Fibroblast of upper back skin (primary cell): Measurements from ENCODE around the gene GJD2.
A peak's percentile ranks its signal among the peaks of the same experiment; 100 is the strongest.

Experiments
- DNase-seq: peaks from one replicate; pipeline ENCODE4 v3.0.0-alpha.2; 2013

GJD2 gene

GRCh38 chr15:34721802-34722438 is 32.9 kb downstream of the GJD2 start:
- DNase-seq: peak; percentile 50

- DNase-seq: no peak
Observed at GRCh38 chr15:34721157-34721801, 33.5 kb downstream of the GJD2 start.

- DNase-seq: no peak
Observed at GRCh38 chr15:34719695-34720094, 35.1 kb downstream of the GJD2 start.

GRCh38 chr15:34718681-34719665 is 35.8 kb downstream of the GJD2 start:
- DNase-seq: peak; percentile 2

GRCh38 chr15:34717729-34718128 is 37.1 kb downstream of the GJD2 start:
- DNase-seq: no peak

- no peak for DNase-seq
Observed at GRCh38 chr15:34716111-34716510, 38.7 kb downstream of the GJD2 start.

- DNase-seq: no peak
Observed at GRCh38 chr15:34714476-34715121, 40.2 kb downstream of the GJD2 start.

- no peak for DNase-seq
Observed at GRCh38 chr15:34713635-34714034, 41.2 kb downstream of the GJD2 start.

- peak; percentile 52 for DNase-seq
Observed at GRCh38 chr15:34709866-34710265, 44.9 kb downstream of the GJD2 start.

- peak; percentile 52 for DNase-seq
Observed at GRCh38 chr15:34708422-34708821, 46.4 kb downstream of the GJD2 start.

GRCh38 chr15:34701536-34701935 is 53.3 kb downstream of the GJD2 start:
- DNase-seq: no peak
